H9 (cell line): ENCODE results near the gene RBMS2. TPM values are rescaled to one million over a fixed set of nuclear protein-coding genes. Genes with fewer than 3 reads are reported as not detected.

ENCODE experiments used
- DNase-seq: peaks from one replicate; pipeline ENCODE4 v3.0.0-alpha.2; 2017
- H2AFZ ChIP-seq: one replicate; pipeline ENCODE4 v1.6.1; 2013; ENCODE audit warnings: mild to moderate bottlenecking, low read length, control low read depth, moderate library complexity
- H2AK5ac ChIP-seq: 2 replicates; pipeline ENCODE4 v1.6.1; 2013; ENCODE audit warnings: low read length, control low read depth, mixed read lengths; ENCODE audit not compliant: insufficient read length
- H2BK120ac ChIP-seq: one replicate; pipeline ENCODE4 v1.6.1; 2013; ENCODE audit warnings: low read depth, mild to moderate bottlenecking, low read length, control low read depth, inconsistent platforms; ENCODE audit not compliant: poor library complexity, severe bottlenecking
- H2BK12ac ChIP-seq: 2 replicates; pipeline ENCODE4 v1.6.1; 2013; ENCODE audit warnings: low read length, control low read depth, mixed read lengths, low read depth; ENCODE audit not compliant: insufficient read length
- H2BK15ac ChIP-seq: 2 replicates; pipeline ENCODE4 v1.6.1; 2013; ENCODE audit warnings: low read depth, low read length, control low read depth
- H2BK20ac ChIP-seq: one replicate; pipeline ENCODE4 v1.6.1; 2013; ENCODE audit warnings: low read depth, mild to moderate bottlenecking, low read length, control low read depth, inconsistent platforms; ENCODE audit not compliant: poor library complexity, severe bottlenecking
- H2BK5ac ChIP-seq: 2 replicates; pipeline ENCODE4 v1.6.1; 2013; ENCODE audit warnings: low read length, control low read depth, mixed read lengths; ENCODE audit not compliant: insufficient read length
- H3K14ac ChIP-seq: 2 replicates; pipeline ENCODE4 v1.6.1; 2013; ENCODE audit warnings: low read length, control low read depth; ENCODE audit not compliant: insufficient read depth
- H3K18ac ChIP-seq: 2 replicates; pipeline ENCODE4 v1.6.1; 2013; ENCODE audit warnings: low read depth, mild to moderate bottlenecking, mixed read lengths, low read length, control low read depth; ENCODE audit not compliant: insufficient read length
- H3K23ac ChIP-seq: 2 replicates; pipeline ENCODE4 v1.6.1; 2013; ENCODE audit warnings: low read length, control low read depth, mixed read lengths, low read depth; ENCODE audit not compliant: insufficient read length
- H3K23me2 ChIP-seq: 2 replicates; pipeline ENCODE4 v1.6.1; 2013; ENCODE audit warnings: low read depth, mild to moderate bottlenecking, mixed read lengths, low read length, control low read depth; ENCODE audit not compliant: insufficient read length, poor library complexity, severe bottlenecking
- H3K27ac ChIP-seq: 2 replicates; pipeline ENCODE4 v1.5.1; 2013; ENCODE audit warnings: low read length, control low read depth, mixed read lengths, low read depth; ENCODE audit not compliant: insufficient read length
- H3K27me3 ChIP-seq: 2 replicates; pipeline ENCODE4 v1.6.1; 2013; ENCODE audit warnings: low read length, control low read depth, inconsistent platforms; ENCODE audit not compliant: insufficient read depth
- H3K4ac ChIP-seq: 2 replicates; pipeline ENCODE4 v1.6.1; 2013; ENCODE audit warnings: low read depth, mild to moderate bottlenecking, control low read depth, inconsistent platforms, low read length, moderate library complexity
- H3K4me1 ChIP-seq: 2 replicates; pipeline ENCODE4 v1.6.1; 2013; ENCODE audit warnings: low read length, control low read depth, inconsistent platforms; ENCODE audit not compliant: insufficient read depth
- H3K4me2 ChIP-seq: 2 replicates; pipeline ENCODE4 v1.6.1; 2013; ENCODE audit warnings: low read length, control low read depth, mixed read lengths; ENCODE audit not compliant: insufficient read length, insufficient read depth
- H3K56ac ChIP-seq: 2 replicates; pipeline ENCODE4 v1.6.1; 2013; ENCODE audit warnings: low read depth, mild to moderate bottlenecking, mixed read lengths, low read length, control low read depth; ENCODE audit not compliant: insufficient read length
- H3K79me1 ChIP-seq: 2 replicates; pipeline ENCODE4 v1.6.1; 2013; ENCODE audit warnings: low read depth, mild to moderate bottlenecking, moderate library complexity, low read length, control low read depth, inconsistent platforms; ENCODE audit not compliant: insufficient read depth, poor library complexity, severe bottlenecking
- H3K79me2 ChIP-seq: 2 replicates; pipeline ENCODE4 v1.6.1; 2013; ENCODE audit warnings: low read length, control low read depth, inconsistent platforms; ENCODE audit not compliant: insufficient read depth
- H3K9ac ChIP-seq: 2 replicates; pipeline ENCODE4 v1.6.1; 2013; ENCODE audit warnings: low read length, control low read depth, mixed read lengths; ENCODE audit not compliant: insufficient read length; ENCODE audit errors: extremely low read depth
- H3K9me3 ChIP-seq: one replicate; pipeline ENCODE4 v1.6.1; 2013; ENCODE audit warnings: low read depth, low read length, inconsistent platforms; ENCODE audit not compliant: control insufficient read depth
- H3T11ph ChIP-seq: one replicate; pipeline ENCODE4 v1.6.1; 2013; ENCODE audit warnings: mild to moderate bottlenecking, low read length, control low read depth, inconsistent platforms
- H4K20me1 ChIP-seq: one replicate; pipeline ENCODE4 v1.6.1; 2013; ENCODE audit not compliant: control insufficient read depth, insufficient read length, insufficient read depth
- H4K5ac ChIP-seq: 2 replicates; pipeline ENCODE4 v1.6.1; 2013; ENCODE audit warnings: low read depth, mild to moderate bottlenecking, mixed read lengths, low read length, control low read depth; ENCODE audit not compliant: insufficient read length
- H4K8ac ChIP-seq: replicated peaks from 2 replicates; pipeline ENCODE4 v1.6.1; 2013; ENCODE audit warnings: low read length, control low read depth, mixed read lengths, low read depth; ENCODE audit not compliant: insufficient read length
- H4K91ac ChIP-seq: 2 replicates; pipeline ENCODE4 v1.6.1; 2013; ENCODE audit warnings: low read depth, mild to moderate bottlenecking, moderate library complexity, mixed read lengths, low read length, control low read depth; ENCODE audit not compliant: insufficient read length
- H3K27ac Mint-ChIP-seq, 3 experiments: 2 replicates in 2 of 3; 3 replicates in 1 of 3; pipeline ENCODE4 v1.8.0; 2020 to 2021; ENCODE audit warnings: mixed read lengths in 3 of 3, mild to moderate bottlenecking in 1 of 3, moderate library complexity in 1 of 3
- H3K27me3 Mint-ChIP-seq: 2 replicates; pipeline ENCODE4 v1.8.0; 2021; ENCODE audit warnings: low read depth, mild to moderate bottlenecking, moderate library complexity, mixed read lengths
- H3K36me3 Mint-ChIP-seq, 3 experiments: 2 replicates in 2 of 3; 3 replicates in 1 of 3; pipeline ENCODE4 v1.8.0; 2020 to 2021; ENCODE audit warnings: low read depth in 3 of 3, mixed read lengths in 3 of 3; ENCODE audit not compliant: insufficient read depth in 1 of 3
- H3K4me1 Mint-ChIP-seq, 2 experiments: 2 replicates each; pipeline ENCODE4 v1.8.0; 2020; ENCODE audit warnings: mixed read lengths in 2 of 2
- H3K4me3 Mint-ChIP-seq, 2 experiments: 2 replicates in 1 of 2; 3 replicates in 1 of 2; pipeline ENCODE4 v1.8.0; 2020 to 2021; ENCODE audit warnings: mild to moderate bottlenecking in 2 of 2, mixed read lengths in 2 of 2, moderate library complexity in 1 of 2
- H3K9me3 Mint-ChIP-seq, 2 experiments: 2 replicates in 1 of 2; 3 replicates in 1 of 2; pipeline ENCODE4 v1.8.0; 2020; ENCODE audit warnings: mild to moderate bottlenecking in 2 of 2, mixed read lengths in 2 of 2, moderate library complexity in 1 of 2
- WGBS: extraction: QIAGEN DNeasy Blood & Tissue Kit; methylation state at CpG from one replicate; pipeline ENCODE4 v1.1.7; 2013; ENCODE audit warnings: missing lambda C conversion rate, low lambda C conversion rate, mixed read lengths; ENCODE audit not compliant: insufficient read length; ENCODE audit errors: extremely low coverage; 5-methylcytosine and 5-hydroxymethylcytosine counted together
- total RNA-seq: library from RNA; stranded (reverse); gene quantifications from 2 replicates; pipeline ENCODE4 v1.2.1, GENCODE V29; 2021
- TF ChIP-seq, protein P1 (sequence below): fragments of 200-600 bp; sonication (generic); conservative IDR thresholded peaks from 3 replicates; pipeline ENCODE4 v1.8.0; 2021; ENCODE audit warnings: antibody characterized with exemption, mild to moderate bottlenecking

RBMS2 gene
- total RNA-seq, 1 experiment from 2014 or later: 9.5 TPM

DNA sequence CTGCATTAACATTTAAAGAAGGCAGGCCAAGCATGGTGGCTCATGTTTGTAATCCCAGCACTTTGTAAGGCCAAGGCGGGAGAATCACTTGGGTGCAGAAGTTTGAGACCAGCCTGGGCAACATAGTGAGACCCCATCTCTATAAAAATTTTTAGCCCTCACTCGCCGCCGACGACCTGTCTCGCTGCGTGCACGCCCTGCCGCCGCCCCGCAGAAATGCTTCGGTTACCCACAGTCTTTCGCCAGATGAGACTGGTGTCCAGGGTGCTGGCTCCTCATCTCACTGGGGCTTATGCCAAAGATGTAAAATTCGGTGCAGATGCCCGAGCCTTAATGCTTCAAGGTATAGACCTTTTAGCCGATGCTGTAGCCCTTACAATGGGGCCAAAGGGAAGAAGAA lies 10.8 kb upstream of the RBMS2 start:
- no peaks in the 10 kb centered on the region for H3K4me1 ChIP-seq
- WGBS: no CpG with 5 or more reads among the region's 16 CpGs
- no peak overlapping the region for H2BK12ac ChIP-seq
- H3K23me2 ChIP-seq: no peaks in the 10 kb centered on the region
- H3K27ac ChIP-seq: no peak overlapping the region
- H2BK15ac ChIP-seq: no peak overlapping the region
- H2BK120ac ChIP-seq: no peak overlapping the region
- Mint-ChIP-seq H3K4me3 (no peak overlapping the region), H3K27me3 (peaks cover 14% of the 10 kb centered on the region; the same call in 1 of the 2 replicates), H3K27ac (no peak overlapping the region; a peak in 1 of 7 replicates), H3K36me3 (no peaks in the 10 kb centered on the region), H3K9me3 (no peaks in the 10 kb centered on the region), H3K4me1 (no peaks in the 10 kb centered on the region)
- H4K5ac ChIP-seq: no peak overlapping the region
- no peaks in the 10 kb centered on the region for H3K9me3 ChIP-seq
- H4K20me1 ChIP-seq: no peaks in the 10 kb centered on the region
- no peaks in the 10 kb centered on the region for H3K79me1 ChIP-seq
- no peak overlapping the region for H3T11ph ChIP-seq
- no peak overlapping the region for H3K14ac ChIP-seq
- no peak overlapping the region for H3K56ac ChIP-seq
- H2BK20ac ChIP-seq: no peak overlapping the region
- H2AK5ac ChIP-seq: no peak overlapping the region
- H3K27me3 ChIP-seq: no peaks in the 10 kb centered on the region
- H3K4ac ChIP-seq: no peak overlapping the region
- no peak overlapping the region for H4K91ac ChIP-seq
- no peaks in the 10 kb centered on the region for H3K79me2 ChIP-seq
- DNase-seq: no peak
- no peak overlapping the region for H3K23ac ChIP-seq
- H2BK5ac ChIP-seq: no peak overlapping the region
- no peak overlapping the region for H4K8ac ChIP-seq
- no peak overlapping the region for H3K18ac ChIP-seq
- H2AFZ ChIP-seq: no peak overlapping the region
- TF ChIP-seq, protein P1, sequence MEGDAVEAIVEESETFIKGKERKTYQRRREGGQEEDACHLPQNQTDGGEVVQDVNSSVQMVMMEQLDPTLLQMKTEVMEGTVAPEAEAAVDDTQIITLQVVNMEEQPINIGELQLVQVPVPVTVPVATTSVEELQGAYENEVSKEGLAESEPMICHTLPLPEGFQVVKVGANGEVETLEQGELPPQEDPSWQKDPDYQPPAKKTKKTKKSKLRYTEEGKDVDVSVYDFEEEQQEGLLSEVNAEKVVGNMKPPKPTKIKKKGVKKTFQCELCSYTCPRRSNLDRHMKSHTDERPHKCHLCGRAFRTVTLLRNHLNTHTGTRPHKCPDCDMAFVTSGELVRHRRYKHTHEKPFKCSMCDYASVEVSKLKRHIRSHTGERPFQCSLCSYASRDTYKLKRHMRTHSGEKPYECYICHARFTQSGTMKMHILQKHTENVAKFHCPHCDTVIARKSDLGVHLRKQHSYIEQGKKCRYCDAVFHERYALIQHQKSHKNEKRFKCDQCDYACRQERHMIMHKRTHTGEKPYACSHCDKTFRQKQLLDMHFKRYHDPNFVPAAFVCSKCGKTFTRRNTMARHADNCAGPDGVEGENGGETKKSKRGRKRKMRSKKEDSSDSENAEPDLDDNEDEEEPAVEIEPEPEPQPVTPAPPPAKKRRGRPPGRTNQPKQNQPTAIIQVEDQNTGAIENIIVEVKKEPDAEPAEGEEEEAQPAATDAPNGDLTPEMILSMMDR: no peak
- H3K4me2 ChIP-seq: no peak overlapping the region
- no peak overlapping the region for H3K9ac ChIP-seq
